A549 treated with Hydrocortisone at 1 μM for 4 hours (cell line): ENCODE results near the gene PLD4. TPM values are rescaled to one million over a fixed set of nuclear protein-coding genes. Genes with fewer than 3 reads are reported as not detected.

Experiments used
- total RNA-seq: library from RNA; stranded (reverse); fragments of 200-300 nt; extraction: Qiagen RNA extraction; gene quantifications from 5 replicates; pipeline ENCODE4 v1.2.3, GENCODE V29; 2022

PLD4 gene, protein sequence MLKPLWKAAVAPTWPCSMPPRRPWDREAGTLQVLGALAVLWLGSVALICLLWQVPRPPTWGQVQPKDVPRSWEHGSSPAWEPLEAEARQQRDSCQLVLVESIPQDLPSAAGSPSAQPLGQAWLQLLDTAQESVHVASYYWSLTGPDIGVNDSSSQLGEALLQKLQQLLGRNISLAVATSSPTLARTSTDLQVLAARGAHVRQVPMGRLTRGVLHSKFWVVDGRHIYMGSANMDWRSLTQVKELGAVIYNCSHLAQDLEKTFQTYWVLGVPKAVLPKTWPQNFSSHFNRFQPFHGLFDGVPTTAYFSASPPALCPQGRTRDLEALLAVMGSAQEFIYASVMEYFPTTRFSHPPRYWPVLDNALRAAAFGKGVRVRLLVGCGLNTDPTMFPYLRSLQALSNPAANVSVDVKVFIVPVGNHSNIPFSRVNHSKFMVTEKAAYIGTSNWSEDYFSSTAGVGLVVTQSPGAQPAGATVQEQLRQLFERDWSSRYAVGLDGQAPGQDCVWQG
- total RNA-seq, result 0.05 to 0.13 TPM (median 0.05 TPM) in 4 of 5 replicates, not detected in the other

DNA sequence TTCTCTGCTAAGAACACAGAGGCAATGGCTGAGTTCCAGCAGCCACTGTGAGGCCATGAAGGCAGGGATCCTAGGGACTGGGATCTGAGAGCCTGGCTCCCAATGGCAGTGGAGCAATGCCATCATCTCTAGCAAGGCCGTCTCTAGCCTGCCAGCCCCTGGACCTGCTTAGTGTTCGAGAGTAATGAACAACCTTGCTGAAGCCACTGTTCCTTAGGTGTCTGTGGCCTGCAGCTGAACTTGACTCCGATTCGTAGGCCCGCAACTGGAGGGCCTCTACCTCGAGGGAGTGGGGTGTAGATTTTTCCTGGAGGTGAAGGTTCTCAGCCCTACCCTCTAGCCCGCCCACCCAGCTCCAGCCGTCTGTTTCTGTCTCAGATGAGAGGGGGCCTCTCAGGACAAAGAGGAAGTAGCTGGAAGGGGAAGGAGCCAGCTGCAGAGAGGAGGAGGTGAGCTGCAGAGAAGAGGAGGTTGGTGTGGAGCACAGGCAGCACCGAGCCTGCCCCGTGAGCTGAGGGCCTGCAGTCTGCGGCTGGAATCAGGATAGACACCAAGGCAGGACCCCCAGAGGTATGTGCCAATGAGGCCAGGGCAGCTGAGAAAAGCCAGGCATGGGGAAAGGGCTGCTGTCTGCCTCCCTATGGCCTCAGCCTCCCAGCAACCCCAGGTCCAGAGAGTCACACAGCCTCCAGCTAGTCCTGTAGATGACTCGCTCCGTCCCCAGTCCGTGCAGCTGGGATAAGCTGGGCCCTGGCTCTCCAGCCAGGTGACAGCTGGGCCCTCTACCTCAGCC lies at the start of gene PLD4:
Gene PLD4, plus strand, starts transcription at position 459 of the 793 bp plus-strand sequence. CDS start 2,262 bp downstream, outside the sequence.

DNA sequence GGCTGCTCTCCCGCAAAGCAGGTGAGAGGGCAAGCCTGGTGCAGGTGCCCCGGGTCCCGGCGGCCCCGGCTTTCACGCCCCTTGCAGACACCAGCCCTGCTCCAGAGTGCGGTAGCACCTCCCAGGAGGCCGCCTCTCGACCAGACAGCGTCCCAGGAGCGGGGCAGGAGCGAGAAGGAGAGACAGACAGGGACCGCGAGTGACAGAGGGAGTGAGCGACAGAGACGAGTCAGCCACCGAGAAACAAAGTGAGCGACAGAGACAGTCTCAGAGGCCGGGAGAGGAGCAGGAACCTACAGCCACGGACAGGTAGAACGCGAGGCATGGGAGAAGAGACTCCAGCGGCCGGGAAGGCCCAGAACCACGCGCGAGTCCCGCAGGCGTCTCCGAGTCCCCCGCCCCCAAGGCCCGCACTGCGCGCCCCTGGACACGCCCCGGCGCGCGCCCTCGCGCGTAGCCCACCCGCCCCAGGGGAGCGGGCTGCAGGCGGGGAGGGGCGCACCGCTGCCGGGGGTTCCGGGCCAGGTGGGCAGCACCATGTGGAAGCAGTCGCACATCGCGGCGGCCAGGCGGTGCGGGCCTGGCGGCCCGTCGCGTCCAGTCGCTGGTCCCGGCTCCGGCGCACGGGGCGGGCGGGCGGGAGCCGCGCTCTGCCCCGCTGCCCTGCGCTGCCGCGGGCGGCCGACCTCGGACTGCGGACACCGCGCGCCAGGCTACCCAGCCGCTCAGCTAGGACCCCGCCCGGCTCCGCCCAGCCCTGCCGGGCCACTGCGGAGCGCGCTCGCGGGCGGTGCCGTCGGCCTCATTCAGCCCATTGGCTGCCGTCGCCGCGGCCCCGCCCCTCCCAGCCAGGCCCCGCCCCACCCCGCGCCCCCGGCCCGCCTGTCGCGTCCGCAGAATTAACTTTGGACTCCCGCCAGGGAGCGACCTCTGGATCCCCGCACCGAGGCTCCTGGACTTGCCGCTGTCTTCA lies 53.3 kb downstream of the PLD4 start, which contains the start of gene AHNAK2:
Gene AHNAK2, minus strand, starts transcription at position 694 of the 973 bp plus-strand sequence. Its CDS starts 137 bp downstream, at position 557.

Other genes with a start within 250 kb of the PLD4 start
- gene INF2, start 235.3 kb upstream of the PLD4 start, total RNA-seq, result 89.2 to 127 TPM (median 116 TPM) in 5 replicates
- gene ADSS1, start 200.7 kb upstream of the PLD4 start, total RNA-seq, result 5.8 to 7.2 TPM (median 6.3 TPM) in 5 replicates
- gene SIVA1, start 171.7 kb upstream of the PLD4 start, total RNA-seq, result 136 to 204 TPM (median 193 TPM) in 5 replicates
- gene AKT1, start 129.1 kb upstream of the PLD4 start, total RNA-seq, result 90.9 to 107 TPM (median 100 TPM) in 5 replicates
- gene ZBTB42, start 123.8 kb upstream of the PLD4 start, total RNA-seq, result 2.5 to 3.3 TPM (median 2.8 TPM) in 5 replicates
- 21.6 to 26.6 TPM (median 22.6 TPM) in 5 replicates for gene CEP170B, start 59.6 kb upstream of the PLD4 start, total RNA-seq
- 194 to 278 TPM (median 207 TPM) in 5 replicates for gene AHNAK2, start 53.5 kb downstream of the PLD4 start, total RNA-seq
- 14.5 to 17.8 TPM (median 17.0 TPM) in 5 replicates for gene CLBA1, start 60.9 kb downstream of the PLD4 start, total RNA-seq
- 44.5 to 51.7 TPM (median 46.7 TPM) in 5 replicates for gene CDCA4, start 96.2 kb downstream of the PLD4 start, total RNA-seq
- 0.49 to 0.64 TPM (median 0.51 TPM) in 5 replicates for gene GPR132, start 140.6 kb downstream of the PLD4 start, total RNA-seq
- gene JAG2, start 243.9 kb downstream of the PLD4 start, total RNA-seq, result 20.6 to 25.9 TPM (median 24.0 TPM) in 5 replicates